ENCODE measurements around the gene CACHD1.

The CACHD1 gene

DNA sequence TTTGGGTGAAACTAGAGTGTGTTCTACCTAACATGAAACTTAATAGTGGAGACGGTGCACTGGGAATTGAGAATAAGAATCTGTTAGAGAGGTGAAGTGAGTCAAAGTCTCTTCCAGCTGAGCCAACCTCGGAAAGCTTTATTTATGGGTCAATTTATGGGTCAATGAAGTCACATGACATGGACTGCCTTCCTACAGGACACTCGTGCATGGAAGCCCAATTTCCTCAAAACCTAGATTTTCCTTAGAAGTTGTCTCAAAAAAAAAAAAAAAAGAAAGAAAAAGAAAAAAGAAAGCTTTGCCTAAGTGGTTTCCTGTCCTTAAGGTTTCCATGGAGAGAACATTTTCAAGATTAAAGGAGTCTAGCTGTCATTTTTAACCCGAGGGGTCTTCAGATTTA lies 26.7 kb downstream of the CACHD1 start:
- no peak overlapping the region for H3K4me3 ChIP-seq (ENCODE audit: low read depth, low read length)
- DNase-seq (ENCODE audit: low read depth) = no peak
- TF ChIP-seq, protein P1, sequence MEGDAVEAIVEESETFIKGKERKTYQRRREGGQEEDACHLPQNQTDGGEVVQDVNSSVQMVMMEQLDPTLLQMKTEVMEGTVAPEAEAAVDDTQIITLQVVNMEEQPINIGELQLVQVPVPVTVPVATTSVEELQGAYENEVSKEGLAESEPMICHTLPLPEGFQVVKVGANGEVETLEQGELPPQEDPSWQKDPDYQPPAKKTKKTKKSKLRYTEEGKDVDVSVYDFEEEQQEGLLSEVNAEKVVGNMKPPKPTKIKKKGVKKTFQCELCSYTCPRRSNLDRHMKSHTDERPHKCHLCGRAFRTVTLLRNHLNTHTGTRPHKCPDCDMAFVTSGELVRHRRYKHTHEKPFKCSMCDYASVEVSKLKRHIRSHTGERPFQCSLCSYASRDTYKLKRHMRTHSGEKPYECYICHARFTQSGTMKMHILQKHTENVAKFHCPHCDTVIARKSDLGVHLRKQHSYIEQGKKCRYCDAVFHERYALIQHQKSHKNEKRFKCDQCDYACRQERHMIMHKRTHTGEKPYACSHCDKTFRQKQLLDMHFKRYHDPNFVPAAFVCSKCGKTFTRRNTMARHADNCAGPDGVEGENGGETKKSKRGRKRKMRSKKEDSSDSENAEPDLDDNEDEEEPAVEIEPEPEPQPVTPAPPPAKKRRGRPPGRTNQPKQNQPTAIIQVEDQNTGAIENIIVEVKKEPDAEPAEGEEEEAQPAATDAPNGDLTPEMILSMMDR (IDR thresholded peaks at IDR 0.05; ENCODE audit: low read depth, low read length) = no peak

DNA sequence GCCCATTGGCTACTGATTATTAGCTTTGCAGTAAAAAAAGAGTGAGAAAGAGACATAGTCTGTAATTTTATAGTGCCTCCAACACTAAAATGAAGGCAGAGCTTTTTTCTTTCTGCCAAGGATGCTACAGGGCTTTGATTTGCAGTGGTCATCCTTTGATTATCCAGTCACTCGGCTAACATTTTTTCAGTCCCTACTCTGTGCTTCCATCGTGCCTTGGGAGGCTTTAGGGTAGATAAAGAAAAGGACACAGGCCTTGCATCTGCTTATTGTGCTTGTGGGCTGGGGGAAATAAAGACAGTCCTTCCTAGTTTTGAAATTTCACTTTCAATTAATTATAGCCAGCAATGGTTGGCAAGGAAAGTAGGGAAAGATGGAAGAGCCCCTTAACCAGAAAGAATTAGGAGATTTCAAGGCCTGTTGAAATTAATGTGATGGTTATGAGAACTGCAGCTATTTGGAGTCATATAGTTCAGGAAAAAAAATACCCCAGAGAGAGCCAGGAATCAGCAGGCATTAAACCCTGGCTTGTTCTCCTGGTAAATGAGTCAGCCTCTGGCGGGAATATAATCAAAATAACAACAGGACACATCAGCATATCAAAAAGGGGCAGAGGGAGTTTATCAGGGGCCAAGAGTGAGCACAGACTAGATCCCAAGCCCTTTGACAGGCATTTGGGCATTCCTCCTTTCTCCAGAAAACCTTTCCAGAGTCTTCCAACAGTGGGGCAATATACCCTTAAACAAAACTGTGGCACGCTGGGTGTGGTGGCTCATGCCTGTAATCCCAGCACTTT lies 27.4 kb downstream of the CACHD1 start:
- H3K4me3 ChIP-seq (ENCODE audit: low read depth, low read length) = no peak overlapping the region
- no peak for DNase-seq (ENCODE audit: low read depth)
- TF ChIP-seq, protein P2, sequence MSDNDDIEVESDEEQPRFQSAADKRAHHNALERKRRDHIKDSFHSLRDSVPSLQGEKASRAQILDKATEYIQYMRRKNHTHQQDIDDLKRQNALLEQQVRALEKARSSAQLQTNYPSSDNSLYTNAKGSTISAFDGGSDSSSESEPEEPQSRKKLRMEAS (IDR thresholded peaks at IDR 0.05; ENCODE audit: low read depth, low read length) = no peak
- TF ChIP-seq MYC (IDR thresholded peaks at IDR 0.05; ENCODE audit: low read depth, low read length) = no peak
- TF ChIP-seq, protein P1 (IDR thresholded peaks at IDR 0.05; ENCODE audit: low read depth, low read length) = no peak
- no peak for TF ChIP-seq POLR2A (IDR thresholded peaks at IDR 0.05; ENCODE audit: extremely low read depth, insufficient read length)

DNA sequence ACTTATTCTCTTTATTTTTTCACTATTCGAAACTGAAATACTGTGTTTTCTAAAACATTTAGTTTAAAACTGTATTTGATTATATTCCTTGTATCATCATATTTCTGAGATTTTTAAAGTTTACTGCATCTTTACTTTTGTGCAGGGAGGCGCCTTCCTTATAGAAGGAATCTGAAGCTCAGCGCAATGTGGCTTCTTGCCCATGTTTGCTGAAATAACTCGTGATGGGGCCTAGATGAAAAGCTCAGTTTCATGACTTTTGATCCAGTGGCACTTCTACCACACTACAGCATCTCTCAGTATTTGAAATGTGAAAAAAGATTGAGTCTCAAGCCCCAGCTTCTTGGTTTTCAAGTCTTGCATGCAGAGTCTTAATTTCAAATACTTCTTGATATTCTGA lies 28.4 kb downstream of the CACHD1 start:
- DNase-seq (ENCODE audit: low read depth) = no peak
- TF ChIP-seq MYC (IDR thresholded peaks at IDR 0.05; ENCODE audit: low read depth, low read length) = no peak
- TF ChIP-seq, protein P1 (IDR thresholded peaks at IDR 0.05; ENCODE audit: low read depth, low read length) = no peak
- TF ChIP-seq, protein P2 (IDR thresholded peaks at IDR 0.05; ENCODE audit: low read depth, low read length) = no peak
- no peak overlapping the region for H3K4me3 ChIP-seq (ENCODE audit: low read depth, low read length)

DNA sequence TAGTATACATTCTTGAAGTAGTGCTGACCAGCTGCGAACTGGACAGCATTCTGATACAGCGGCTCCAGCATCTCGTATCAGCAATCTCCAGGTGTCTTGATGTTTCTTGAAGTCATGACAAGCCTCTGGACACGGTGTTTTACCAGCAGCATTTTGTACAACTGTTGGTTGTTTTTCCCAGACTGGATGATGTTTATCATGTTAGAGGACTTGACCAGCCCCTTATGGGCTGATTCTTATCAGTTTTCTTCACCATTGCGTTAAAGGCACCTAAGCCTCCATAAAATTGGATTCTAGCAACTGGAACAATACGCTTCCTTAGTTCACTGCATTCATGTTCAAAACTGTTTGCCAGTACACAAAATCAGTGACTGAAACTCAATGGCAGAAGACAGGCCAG lies 29.1 kb downstream of the CACHD1 start:
- no peak overlapping the region for H3K4me3 ChIP-seq (ENCODE audit: low read depth, low read length)
- TF ChIP-seq, protein P1 (IDR thresholded peaks at IDR 0.05; ENCODE audit: low read depth, low read length) = no peak
- no peak for TF ChIP-seq POLR2A (IDR thresholded peaks at IDR 0.05; ENCODE audit: extremely low read depth, insufficient read length)
- TF ChIP-seq, protein P2 (IDR thresholded peaks at IDR 0.05; ENCODE audit: low read depth, low read length) = no peak
- no peak for TF ChIP-seq MYC (IDR thresholded peaks at IDR 0.05; ENCODE audit: low read depth, low read length)
- no peak for DNase-seq (ENCODE audit: low read depth)

DNA sequence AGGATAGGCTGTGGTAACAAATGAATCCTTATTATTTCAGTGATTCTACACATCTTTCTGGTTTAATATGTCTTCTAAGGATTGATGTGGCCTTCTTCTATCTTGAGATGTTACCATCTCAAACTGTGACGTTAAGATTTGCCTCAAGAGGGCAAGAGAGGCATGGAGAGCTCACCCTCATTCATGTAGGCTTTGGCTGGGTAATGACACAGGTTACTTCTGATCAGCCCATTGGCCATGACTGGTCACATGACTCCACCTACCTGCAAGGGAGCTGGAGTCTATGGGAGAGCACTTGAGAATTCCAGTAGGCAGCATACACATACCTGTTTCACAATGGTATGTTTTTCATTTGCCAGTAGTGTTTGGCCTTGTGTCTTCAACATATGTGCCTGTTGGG lies 30.0 kb downstream of the CACHD1 start:
- H3K4me3 ChIP-seq (ENCODE audit: low read depth, low read length) = no peak overlapping the region
- TF ChIP-seq MYC (IDR thresholded peaks at IDR 0.05; ENCODE audit: low read depth, low read length) (no peak), POLR2A (IDR thresholded peaks at IDR 0.05; ENCODE audit: extremely low read depth, insufficient read length) (no peak)
- TF ChIP-seq, protein P2 (IDR thresholded peaks at IDR 0.05; ENCODE audit: low read depth, low read length) = no peak
- TF ChIP-seq, protein P1 (IDR thresholded peaks at IDR 0.05; ENCODE audit: low read depth, low read length) = no peak
- no peak for DNase-seq (ENCODE audit: low read depth)

DNA sequence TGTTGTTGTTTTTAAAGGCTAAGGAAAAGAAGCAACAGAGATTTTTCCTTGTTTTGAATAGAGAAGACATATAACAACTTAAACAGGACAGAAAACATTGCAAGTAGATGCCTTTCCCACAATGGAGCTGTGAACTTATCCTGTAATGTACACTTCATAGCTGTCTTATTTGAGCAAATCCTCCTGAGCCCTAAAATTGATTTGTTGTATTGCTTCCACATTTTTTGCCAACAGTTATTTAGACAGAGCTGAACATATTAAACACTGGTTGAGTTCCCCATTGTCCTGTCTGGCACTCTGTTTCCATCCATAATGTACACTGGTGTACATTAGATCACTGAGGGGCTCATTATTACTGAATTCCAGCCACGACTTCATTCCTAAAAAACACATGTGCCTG lies 32.2 kb downstream of the CACHD1 start:
- no peak overlapping the region for H3K4me3 ChIP-seq (ENCODE audit: low read depth, low read length)
- TF ChIP-seq, protein P1 (IDR thresholded peaks at IDR 0.05; ENCODE audit: low read depth, low read length) = no peak
- TF ChIP-seq, protein P2 (IDR thresholded peaks at IDR 0.05; ENCODE audit: low read depth, low read length) = no peak
- TF ChIP-seq POLR2A (IDR thresholded peaks at IDR 0.05; ENCODE audit: extremely low read depth, insufficient read length) (no peak), MYC (IDR thresholded peaks at IDR 0.05; ENCODE audit: low read depth, low read length) (no peak)

More for the DNA sequence above, 32.2 kb downstream of the CACHD1 start:
- DNase-seq (ENCODE audit: low read depth) = no peak

Data from NB4 (cell line).